Measurements from ENCODE around the gene IRS4.

Gene IRS4

DNA sequence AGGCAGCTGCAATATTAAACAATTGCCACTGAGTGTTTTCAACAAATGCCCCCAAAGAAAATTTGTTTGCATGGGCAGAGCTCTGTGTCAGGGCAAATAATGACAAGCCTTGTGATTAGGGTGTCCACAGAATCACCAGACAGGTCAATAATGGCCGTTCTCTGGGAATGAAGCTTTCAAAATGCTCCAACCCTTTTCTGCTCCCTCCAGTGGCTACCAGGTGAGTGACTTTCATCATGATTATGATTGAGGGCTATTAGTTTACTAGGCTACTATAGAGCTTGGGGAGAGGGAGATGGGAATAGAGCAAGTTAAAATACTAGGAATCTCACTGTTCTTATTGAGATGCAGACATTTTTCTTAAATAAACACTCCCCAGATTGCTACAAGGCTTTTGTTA is 23.5 kb downstream of the IRS4 start:
- H3K4me2 ChIP-seq (ENCODE audit: insufficient read depth, low read length) = no peak overlapping the region
- no peak overlapping the region for H3K9ac ChIP-seq (ENCODE audit: low read depth, low read length)
- no peaks in the 10 kb centered on the region for H4K20me1 ChIP-seq (ENCODE audit: insufficient read depth, low read length)
- no peak for DNase-seq
- H3K4me1 ChIP-seq (ENCODE audit: insufficient read depth, low read length) = no peaks in the 10 kb centered on the region
- no peak overlapping the region for H3K27ac ChIP-seq (ENCODE audit: low read length)
- H2AFZ ChIP-seq (ENCODE audit: low read depth, low read length) = no peak overlapping the region
- no peak for TF ChIP-seq EZH2 (IDR thresholded peaks at IDR 0.05; ENCODE audit: borderline replicate concordance, low read depth, low read length, severe bottlenecking)
- TF ChIP-seq, protein P1, sequence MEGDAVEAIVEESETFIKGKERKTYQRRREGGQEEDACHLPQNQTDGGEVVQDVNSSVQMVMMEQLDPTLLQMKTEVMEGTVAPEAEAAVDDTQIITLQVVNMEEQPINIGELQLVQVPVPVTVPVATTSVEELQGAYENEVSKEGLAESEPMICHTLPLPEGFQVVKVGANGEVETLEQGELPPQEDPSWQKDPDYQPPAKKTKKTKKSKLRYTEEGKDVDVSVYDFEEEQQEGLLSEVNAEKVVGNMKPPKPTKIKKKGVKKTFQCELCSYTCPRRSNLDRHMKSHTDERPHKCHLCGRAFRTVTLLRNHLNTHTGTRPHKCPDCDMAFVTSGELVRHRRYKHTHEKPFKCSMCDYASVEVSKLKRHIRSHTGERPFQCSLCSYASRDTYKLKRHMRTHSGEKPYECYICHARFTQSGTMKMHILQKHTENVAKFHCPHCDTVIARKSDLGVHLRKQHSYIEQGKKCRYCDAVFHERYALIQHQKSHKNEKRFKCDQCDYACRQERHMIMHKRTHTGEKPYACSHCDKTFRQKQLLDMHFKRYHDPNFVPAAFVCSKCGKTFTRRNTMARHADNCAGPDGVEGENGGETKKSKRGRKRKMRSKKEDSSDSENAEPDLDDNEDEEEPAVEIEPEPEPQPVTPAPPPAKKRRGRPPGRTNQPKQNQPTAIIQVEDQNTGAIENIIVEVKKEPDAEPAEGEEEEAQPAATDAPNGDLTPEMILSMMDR (IDR thresholded peaks at IDR 0.05; ENCODE audit: borderline replicate concordance, extremely low read depth, low read length, poor library complexity, severe bottlenecking) = no peak
- no peaks in the 10 kb centered on the region for H3K9me3 ChIP-seq (ENCODE audit: insufficient read depth, low read length, severe bottlenecking)
- no peak overlapping the region for H3K4me3 ChIP-seq (ENCODE audit: low read depth in 1 of 2, low read length in 2 of 2)
- ATAC-seq (ENCODE audit: insufficient read depth, low read depth) = no peak
- H3K27me3 ChIP-seq (ENCODE audit: insufficient read depth, low read length, poor library complexity) = no peaks in the 10 kb centered on the region
- no peaks in the 10 kb centered on the region for H3K36me3 ChIP-seq (ENCODE audit: insufficient read depth, low read length)
- H3K79me2 ChIP-seq (ENCODE audit: insufficient read depth, low read length) = no peaks in the 10 kb centered on the region

DNA sequence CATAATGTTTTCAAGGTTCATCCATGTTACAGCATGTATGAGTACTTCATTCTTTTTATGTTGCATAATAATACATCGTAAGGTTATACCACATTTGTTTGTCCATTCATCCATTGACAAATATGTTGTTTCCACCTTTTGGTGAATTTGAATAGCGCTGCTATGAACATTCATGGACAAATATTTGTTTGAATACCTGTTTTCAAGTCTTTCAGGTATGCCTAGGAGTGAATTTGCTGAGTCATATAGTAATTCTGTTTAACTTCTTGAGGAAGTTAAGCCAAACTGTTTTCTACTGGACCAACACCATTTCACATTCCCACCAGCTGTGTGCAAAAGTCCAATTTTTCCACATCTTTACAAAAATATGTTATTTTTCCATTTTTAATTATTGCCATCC is 31.5 kb downstream of the IRS4 start:
- no peaks in the 10 kb centered on the region for H3K27me3 ChIP-seq (ENCODE audit: insufficient read depth, low read length, poor library complexity)
- no peaks in the 10 kb centered on the region for H3K9me3 ChIP-seq (ENCODE audit: insufficient read depth, low read length, severe bottlenecking)
- no peak for ATAC-seq (ENCODE audit: insufficient read depth, low read depth)
- no peak for DNase-seq
- no peak for TF ChIP-seq EZH2 (IDR thresholded peaks at IDR 0.05; ENCODE audit: borderline replicate concordance, low read depth, low read length, severe bottlenecking)
- H3K79me2 ChIP-seq (ENCODE audit: insufficient read depth, low read length) = no peaks in the 10 kb centered on the region
- no peaks in the 10 kb centered on the region for H3K4me1 ChIP-seq (ENCODE audit: insufficient read depth, low read length)
- no peaks in the 10 kb centered on the region for H3K36me3 ChIP-seq (ENCODE audit: insufficient read depth, low read length)
- H2AFZ ChIP-seq (ENCODE audit: low read depth, low read length) = no peak overlapping the region
- H3K4me2 ChIP-seq (ENCODE audit: insufficient read depth, low read length) = no peak overlapping the region
- no peak overlapping the region for H3K27ac ChIP-seq (ENCODE audit: low read length)
- no peaks in the 10 kb centered on the region for H4K20me1 ChIP-seq (ENCODE audit: insufficient read depth, low read length)
- H3K4me3 ChIP-seq (ENCODE audit: low read depth in 1 of 2, low read length in 2 of 2) = no peak overlapping the region
- no peak overlapping the region for H3K9ac ChIP-seq (ENCODE audit: low read depth, low read length)

DNA sequence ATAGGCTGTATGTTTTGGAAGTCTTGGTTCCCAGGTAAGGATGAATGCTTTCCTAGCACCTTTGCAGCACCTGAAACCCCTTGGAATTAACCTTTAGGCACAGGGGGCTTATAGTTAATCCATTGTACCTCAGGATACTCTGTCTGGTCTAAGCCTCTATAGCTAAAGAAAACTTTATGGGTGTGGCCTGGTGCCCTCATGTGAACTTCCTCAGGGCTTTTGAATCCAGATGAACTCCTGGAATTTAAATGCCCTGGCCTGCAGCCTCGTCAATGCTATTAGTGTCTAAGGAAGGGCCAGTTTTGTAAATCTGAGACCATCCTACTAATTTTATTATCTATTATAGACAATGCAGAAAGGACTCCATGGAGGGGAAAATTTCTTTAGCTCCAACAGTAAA is 33.8 kb downstream of the IRS4 start:
- H3K4me1 ChIP-seq (ENCODE audit: insufficient read depth, low read length) = no peaks in the 10 kb centered on the region
- no peaks in the 10 kb centered on the region for H3K27me3 ChIP-seq (ENCODE audit: insufficient read depth, low read length, poor library complexity)
- H2AFZ ChIP-seq (ENCODE audit: low read depth, low read length) = no peak overlapping the region
- no peaks in the 10 kb centered on the region for H3K79me2 ChIP-seq (ENCODE audit: insufficient read depth, low read length)
- H3K4me2 ChIP-seq (ENCODE audit: insufficient read depth, low read length) = no peak overlapping the region
- H3K9me3 ChIP-seq (ENCODE audit: insufficient read depth, low read length, severe bottlenecking) = no peaks in the 10 kb centered on the region
- no peak overlapping the region for H3K9ac ChIP-seq (ENCODE audit: low read depth, low read length)
- H3K4me3 ChIP-seq (ENCODE audit: low read depth in 1 of 2, low read length in 2 of 2) = no peak overlapping the region
- ATAC-seq (ENCODE audit: insufficient read depth, low read depth) (no peak), DNase-seq (no peak)
- no peaks in the 10 kb centered on the region for H4K20me1 ChIP-seq (ENCODE audit: insufficient read depth, low read length)
- TF ChIP-seq, protein P1 (IDR thresholded peaks at IDR 0.05; ENCODE audit: borderline replicate concordance, extremely low read depth, low read length, poor library complexity, severe bottlenecking) = no peak
- TF ChIP-seq EZH2 (IDR thresholded peaks at IDR 0.05; ENCODE audit: borderline replicate concordance, low read depth, low read length, severe bottlenecking) = no peak
- H3K27ac ChIP-seq (ENCODE audit: low read length) = no peak overlapping the region
- H3K36me3 ChIP-seq (ENCODE audit: insufficient read depth, low read length) = no peaks in the 10 kb centered on the region

- DNase-seq = no peak
- TF ChIP-seq, protein P1 (IDR thresholded peaks at IDR 0.05; ENCODE audit: borderline replicate concordance, extremely low read depth, low read length, poor library complexity, severe bottlenecking) = no peak
- no peak for TF ChIP-seq EZH2 (IDR thresholded peaks at IDR 0.05; ENCODE audit: borderline replicate concordance, low read depth, low read length, severe bottlenecking)
- no peak overlapping the region for H3K4me3 ChIP-seq (ENCODE audit: low read depth in 1 of 2, low read length in 2 of 2)
- no peak overlapping the region for H2AFZ ChIP-seq (ENCODE audit: low read depth, low read length)
- no peak overlapping the region for H3K27ac ChIP-seq (ENCODE audit: low read length)
- H3K27me3 ChIP-seq (ENCODE audit: insufficient read depth, low read length, poor library complexity) = no peaks in the 10 kb centered on the region
- H3K79me2 ChIP-seq (ENCODE audit: insufficient read depth, low read length) = no peaks in the 10 kb centered on the region
- no peak for ATAC-seq (ENCODE audit: insufficient read depth, low read depth)
- no peaks in the 10 kb centered on the region for H3K36me3 ChIP-seq (ENCODE audit: insufficient read depth, low read length)
- H3K4me1 ChIP-seq (ENCODE audit: insufficient read depth, low read length) = no peaks in the 10 kb centered on the region
- H3K9me3 ChIP-seq (ENCODE audit: insufficient read depth, low read length, severe bottlenecking) = no peaks in the 10 kb centered on the region
- no peaks in the 10 kb centered on the region for H4K20me1 ChIP-seq (ENCODE audit: insufficient read depth, low read length)
- no peak overlapping the region for H3K9ac ChIP-seq (ENCODE audit: low read depth, low read length)
- H3K4me2 ChIP-seq (ENCODE audit: insufficient read depth, low read length) = no peak overlapping the region
Observed at GRCh38 chrX:108701633-108702032, 34.7 kb downstream of the IRS4 start.
